Hematopoietic multipotent progenitor cell (in vitro differentiated cells): ENCODE measurements around the gene SNX30. TPM values are rescaled to one million over a fixed set of nuclear protein-coding genes. Genes with fewer than 3 reads are reported as not detected.

Experiments
- DNase-seq, 3 donors: peaks; one replicate each; pipeline ENCODE4 v3.0.0-alpha.2; 2011 to 2015; ENCODE audit warnings: low read depth in 2 of 3, low spot score in 2 of 3
- total RNA-seq: library from RNA; depleted of rRNA; stranded (reverse); fragments of >200 nt; gene quantifications from one replicate; pipeline ENCODE4 v1.2.3, GENCODE V29; 2012

Gene SNX30
- total RNA-seq, 1 donor: 4.6 TPM

DNA sequence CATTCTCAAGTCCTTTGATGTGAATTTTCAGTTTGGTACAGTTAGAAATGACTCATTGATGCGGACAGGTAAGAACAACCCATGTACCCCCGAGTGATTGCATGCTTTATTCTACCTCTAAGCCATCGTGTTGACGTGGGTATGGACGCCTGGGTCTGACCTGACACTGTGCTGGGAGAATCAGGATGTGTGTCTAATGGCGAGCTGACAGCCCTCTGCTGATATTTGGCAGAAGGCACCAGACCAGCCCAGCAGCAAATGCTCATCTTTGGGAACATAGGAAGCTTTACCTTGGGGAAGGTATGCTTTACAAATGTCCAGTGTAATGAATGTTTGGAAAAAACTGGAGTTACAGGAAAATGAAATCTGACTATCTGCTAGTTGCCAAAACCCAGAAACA lies 120.0 kb downstream of the SNX30 start:
- no peak for DNase-seq

DNA sequence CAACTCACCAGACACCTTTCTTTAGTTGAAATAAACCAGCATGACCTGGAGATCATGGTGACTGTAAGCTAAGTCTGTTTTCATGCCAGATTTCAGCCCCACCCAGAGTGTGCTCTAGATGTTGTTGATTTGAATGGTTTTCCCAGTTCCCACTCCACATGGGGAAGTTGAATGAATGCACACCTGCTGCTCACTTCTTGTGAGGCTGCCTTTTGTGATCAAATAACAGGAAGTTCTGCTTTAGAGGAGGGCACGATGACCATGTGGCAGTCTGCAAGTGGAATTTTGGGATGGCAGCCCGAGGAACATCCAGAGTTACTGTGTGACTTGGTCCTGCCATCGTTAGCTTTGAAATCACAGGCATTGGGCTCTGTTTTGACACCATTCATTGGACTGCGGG lies 121.5 kb downstream of the SNX30 start:
- no peak for DNase-seq

DNA sequence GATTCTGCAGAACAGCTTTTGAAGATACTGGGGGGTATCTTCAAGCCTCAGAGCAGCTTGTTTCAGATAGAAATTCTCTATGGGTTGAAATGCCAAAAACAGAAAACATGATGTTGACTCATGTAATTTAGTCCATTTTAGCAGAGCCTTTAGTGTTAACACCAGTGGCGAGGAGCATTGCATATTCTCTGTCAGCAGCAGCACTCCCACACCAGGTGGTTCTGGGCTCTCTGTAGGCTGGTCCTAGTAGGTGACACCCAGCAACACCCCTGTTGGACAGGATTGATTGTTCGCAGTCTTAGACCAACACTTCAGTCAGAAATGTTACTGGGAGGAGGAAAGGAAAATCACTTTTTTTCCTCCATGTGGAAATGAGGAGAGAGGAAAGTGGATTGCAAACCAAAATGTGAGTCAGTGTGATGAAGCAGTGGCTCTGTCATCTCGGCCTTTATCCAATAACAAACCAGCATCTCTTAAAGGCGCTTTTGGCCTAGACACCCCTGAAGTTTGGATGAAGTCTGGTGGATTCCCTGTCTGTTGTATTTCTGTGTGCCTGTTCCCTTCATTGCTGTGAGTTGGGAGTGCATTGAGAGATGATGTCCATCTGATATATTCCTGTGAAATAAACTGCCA lies 123.3 kb downstream of the SNX30 start:
- no peak for DNase-seq

DNA sequence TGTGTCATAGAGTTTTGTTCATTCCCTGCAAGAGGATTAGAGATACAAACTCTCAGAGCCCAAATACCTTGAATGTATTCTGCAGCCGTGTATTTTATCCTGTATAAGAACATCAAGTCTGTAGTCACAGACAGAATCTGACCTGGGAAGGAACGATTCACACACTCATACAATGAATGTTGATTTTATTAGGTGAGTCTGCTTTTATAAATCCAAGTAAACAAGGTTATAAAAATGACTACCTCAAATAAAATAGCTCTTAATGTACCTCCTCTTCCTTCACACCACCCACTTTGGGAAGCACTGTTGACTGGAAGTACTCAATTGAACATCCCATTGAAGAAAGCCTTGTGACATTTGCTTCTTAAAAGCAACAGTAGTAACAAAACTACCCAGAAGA lies 128.2 kb downstream of the SNX30 start:
- no peak for DNase-seq

DNA sequence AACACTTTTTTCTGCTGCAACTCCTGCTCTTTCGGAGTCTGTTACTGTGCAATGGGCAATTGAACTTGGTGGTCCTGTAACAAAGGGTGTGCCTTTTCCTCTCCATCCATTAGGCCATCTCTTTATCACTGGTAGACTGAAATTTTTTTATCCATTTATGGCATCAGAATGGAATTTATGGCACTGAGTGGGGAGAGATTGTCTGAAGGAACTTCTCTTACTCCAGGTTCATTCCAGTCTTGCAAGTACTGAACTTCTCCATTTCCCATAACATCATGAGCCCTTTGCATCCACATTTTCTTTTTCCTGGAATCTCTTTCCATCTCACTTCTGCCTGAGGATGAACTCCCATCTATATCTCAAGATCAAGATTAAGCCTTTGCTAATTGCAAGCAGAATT lies 130.1 kb downstream of the SNX30 start:
- no peak for DNase-seq

DNA sequence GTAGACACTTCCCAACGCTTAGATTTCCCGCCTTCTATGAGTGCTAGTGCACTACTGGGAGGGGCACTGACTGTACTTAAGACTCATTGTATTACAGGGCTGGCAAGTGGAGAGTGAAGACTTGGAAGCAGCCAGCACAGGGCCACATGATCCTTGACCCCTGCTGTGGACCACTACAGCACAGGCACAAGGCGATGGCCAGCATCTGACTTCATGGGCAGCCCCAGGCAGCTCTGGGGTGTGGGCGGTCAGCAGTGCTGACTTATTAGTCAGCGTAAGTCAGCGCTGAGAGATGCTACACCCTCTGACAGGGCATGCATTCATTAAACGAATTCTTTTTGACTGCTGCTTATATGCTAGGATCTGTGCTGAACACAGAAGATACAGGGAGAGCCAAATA lies 130.8 kb downstream of the SNX30 start:
- no peak for DNase-seq

DNA sequence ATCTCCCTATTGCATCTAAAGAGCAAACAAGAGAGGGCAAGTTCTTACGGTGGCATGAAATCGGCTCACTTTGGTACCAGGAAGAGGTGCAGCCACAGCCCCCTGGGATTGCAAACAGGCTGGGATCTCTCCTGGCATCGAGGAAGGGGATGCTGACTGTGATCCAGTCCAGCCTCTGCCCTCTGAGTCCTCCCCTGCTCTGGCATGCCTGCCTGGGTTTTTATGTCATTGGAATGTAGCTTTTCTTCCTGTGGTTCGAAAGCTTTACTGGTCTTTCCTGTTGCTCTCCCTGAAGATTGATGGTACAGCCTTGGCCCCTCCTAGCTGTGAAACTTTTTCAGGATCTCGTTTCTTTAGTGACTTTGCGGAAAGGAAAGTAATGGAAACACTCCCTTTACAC lies 133.5 kb downstream of the SNX30 start:
- DNase-seq: no peak

DNA sequence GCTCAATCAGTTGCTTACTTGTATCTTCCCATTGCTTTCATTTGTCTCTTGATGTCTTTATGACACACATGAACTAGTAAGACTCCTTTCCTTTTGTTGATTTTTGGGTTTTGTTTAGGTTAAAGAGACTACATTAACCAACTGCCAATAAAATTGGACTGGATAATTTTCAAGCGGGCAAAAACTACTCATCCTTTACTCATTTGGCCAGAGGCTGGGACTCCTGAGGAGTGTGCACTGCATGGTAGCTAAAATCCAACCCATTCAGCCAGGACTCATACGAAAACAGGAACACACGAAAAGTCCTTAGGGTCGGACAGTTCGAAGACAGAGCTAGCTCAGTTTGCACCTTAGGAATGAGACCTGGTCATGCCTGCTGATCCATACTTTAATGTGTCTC lies 134.2 kb downstream of the SNX30 start:
- DNase-seq: no peak

DNA sequence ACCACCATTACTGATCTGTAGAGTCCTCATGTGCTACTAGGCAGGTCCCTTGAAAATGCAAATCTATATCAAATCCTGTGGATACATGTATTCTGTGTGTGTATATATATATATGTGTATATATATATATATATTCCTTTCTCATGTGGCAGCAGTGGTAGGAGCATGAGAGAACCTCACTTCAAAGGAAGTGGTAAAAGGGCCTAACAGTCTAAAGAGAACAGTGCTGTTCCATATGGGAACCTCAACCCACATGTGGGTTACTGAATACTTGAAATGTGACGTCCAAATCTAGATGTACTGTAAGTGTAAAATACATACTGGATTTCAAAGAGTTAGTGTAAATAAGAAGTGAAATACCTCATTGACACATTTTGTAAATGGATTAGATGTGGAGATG lies 134.8 kb downstream of the SNX30 start:
- no peak for DNase-seq

DNA sequence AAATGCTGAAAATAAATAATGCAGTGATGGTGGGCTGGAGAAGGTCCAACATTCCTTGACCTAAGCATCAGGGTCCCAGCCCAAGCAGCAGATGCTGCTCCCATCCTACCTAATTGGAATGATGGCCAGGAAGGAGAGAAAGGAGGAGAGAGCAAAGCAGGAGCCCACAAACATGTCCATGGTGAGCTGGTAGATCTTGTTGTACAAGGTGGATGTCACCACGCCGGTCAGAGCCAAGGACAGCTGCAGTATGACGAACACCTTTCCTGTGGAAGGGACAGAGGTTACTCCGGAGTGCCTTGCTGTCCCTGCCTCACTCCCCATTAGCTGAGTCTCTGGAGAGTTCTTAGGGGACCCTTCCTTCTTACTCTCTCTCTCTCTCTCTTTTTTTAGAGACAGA lies 135.8 kb downstream of the SNX30 start:
- DNase-seq: no peak

DNA sequence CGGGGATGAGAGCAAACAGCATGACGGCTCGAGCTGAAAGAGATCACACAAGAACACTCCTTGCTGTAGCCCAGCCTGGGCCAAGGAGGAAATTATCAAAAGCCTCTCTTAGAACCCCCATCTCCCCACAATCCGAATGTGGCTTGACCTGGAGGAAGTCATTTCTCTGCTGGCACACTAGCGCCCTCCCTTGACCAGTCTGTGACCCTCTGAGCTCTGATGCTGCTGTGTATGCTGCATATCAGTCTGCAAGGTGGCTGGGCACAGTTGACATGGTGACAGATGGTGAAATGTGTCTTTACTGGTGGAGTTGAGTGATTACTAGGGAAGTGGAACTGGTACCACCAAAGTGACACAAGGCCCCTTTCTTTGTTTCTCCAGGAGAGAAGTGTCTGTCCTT lies 136.8 kb downstream of the SNX30 start:
- peak in 2 of 3 donors; percentile 26 to 42 for DNase-seq

DNA sequence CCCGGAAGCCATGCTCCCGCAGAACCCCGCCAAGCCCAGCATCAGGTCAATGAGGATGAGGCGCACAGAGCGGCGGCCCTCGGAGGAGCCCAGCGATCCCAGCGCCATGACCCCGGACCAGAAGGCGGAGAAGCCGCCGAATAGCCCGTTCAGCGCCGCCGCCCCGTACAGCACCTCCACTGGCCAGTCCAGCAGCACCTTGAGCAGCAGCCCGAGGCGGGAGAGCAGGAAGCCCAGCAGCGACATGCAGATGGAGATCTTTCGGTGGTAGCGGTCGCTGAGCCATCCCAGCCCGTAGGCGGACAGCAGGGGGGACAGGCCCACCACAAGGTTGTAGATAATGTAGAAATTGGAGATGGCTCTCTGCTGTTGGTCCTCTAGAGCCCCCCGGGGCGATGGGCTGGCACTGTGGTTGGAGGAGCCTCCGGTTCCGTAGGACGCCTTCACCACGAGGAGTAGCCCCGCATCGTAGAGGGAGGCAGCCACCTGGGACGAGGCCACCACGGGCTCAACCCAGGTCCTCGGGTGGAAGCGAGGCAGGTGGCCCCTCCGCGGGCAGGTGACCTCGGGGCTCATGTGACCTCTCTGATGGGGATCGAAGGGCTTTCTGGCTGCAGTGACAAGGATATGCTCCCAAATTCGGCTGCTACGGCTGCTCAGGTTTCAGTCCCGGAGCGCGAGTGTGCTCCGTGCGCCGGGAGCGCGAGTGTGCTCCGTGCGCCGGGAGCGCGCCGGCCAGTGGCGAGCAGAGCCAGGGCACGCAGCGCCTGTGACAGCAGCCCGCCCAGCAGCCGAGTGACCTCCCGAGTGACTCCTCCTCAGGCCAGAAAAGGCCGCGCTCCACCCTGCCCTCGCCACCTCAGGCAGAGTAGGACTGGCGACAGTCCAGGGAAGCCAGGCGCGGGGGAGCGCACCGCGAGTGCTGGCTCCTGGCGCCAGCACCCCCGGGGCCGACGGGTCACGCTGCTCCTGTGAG lies 139.8 kb downstream of the SNX30 start, which contains the start of gene SLC46A2:
Gene SLC46A2 (minus strand): TSS at position 771 of the 976 bp plus-strand sequence. CDS start 195 bp downstream, at position 576.
- DNase-seq: no peak

DNA sequence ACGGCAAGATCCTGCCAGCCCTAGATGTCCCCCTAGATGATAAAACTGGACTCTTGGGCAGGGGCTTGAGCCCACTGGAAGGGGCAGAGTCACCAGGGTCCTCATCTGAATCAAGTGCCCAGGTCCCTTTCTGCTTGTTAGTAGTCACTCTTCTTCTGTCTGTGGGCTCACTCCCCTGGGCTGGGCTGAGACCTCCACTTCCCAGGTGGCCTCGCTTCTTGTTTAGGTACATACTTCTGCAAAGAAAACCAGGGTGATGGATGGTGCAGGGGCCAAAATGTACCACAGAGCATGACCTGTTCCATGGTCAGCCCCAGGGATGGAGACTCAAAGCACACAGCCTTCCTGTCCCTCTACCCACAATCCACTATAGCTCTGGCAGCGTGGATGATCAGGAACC lies 141.0 kb downstream of the SNX30 start:
- no peak for DNase-seq

DNA sequence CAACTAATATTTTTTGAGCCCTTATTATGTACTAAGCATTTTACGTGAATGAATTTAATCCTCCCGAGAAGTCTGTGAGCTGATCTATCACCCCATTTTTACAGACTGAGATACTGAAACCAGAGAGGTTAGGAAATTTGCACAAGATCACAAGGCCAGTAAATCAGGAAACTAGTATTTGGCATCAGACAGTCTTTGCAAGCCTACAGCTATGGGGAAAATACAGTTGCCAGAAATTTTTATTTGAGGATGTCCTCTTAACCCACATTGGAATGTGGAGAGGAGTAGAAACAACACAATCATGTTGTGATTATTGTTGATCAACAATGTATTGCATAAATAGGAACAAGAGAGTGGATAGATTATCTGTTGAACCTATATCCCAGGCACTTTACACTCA lies 142.4 kb downstream of the SNX30 start:
- DNase-seq: no peak

DNA sequence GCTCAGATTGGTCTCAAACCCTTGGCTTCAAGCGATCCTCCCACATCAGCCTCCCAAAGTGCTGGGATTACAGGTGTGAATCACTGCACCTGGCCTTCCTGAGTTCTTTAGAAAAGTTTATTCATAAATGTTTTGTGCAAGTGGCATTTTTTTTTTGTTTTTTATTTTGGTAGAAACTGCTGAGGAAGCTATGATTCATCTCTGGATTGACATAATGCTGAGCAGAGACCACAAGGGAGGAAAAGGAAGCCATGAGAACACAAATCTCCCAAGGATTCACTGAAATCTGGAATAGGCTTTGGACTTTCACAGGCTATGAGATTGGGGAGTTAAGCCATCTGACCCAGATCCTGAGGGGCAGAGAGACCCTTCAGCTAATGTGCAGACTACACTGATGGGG lies 143.5 kb downstream of the SNX30 start:
- no peak for DNase-seq

DNA sequence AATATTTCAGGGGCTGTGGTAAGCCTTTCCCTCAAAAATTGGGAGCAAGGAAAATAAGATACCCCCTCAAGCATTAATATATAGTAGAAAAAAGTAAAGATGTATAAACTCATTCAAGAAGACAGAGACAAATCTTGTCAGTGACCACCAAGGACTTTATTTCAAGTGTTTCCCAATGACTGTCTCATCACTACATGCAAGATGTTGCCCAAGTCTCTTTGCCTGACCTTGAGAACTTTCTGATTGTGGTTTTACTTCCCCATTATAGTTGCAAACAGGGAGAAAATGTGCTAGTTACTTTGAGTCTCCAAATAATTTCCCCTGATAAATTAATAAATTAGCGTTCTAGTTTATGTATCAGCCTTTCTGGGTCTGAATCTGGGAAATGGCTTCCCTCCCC lies 144.1 kb downstream of the SNX30 start:
- DNase-seq: no peak

DNA sequence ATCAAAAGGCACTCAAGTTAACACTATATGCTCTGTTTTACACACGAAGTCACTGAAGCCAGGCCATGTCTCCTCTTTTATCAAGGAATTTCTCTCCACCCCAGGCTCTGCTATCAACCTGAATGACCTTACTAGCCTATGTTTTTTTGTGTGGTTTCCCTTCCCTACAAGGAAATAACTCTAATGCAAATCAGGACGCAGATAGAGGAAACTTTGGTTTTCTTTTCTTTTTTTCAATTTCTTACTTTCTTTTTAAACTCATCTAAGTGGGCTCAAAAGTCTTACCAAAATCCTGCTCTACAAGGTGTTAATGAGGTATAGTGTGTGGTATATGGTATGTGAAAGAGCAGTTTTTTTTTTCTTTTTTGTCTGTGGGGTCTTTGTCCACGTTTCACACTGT lies 145.6 kb downstream of the SNX30 start:
- DNase-seq: no peak

DNA sequence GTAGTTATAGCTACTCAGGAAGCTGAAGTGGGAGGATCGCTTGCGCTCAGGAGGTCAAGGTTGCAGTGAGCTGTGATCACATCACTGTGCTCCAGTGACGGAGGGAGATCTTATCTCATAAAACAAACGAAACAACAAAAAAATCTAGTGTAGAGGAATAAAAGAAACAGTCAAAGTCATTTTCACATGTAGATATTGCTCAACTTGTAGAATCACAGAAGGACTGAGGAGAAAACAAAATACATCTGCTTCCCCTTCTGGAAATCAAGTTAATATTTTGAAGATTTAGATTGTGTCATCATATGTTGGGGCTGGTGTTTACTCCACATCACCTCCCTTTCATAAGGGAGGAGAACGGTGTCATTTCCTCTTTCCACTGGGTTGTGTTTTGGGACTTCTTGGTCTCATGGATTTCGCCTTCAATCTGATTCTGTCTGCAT lies 148.3 kb downstream of the SNX30 start:
- DNase-seq: no peak

DNA sequence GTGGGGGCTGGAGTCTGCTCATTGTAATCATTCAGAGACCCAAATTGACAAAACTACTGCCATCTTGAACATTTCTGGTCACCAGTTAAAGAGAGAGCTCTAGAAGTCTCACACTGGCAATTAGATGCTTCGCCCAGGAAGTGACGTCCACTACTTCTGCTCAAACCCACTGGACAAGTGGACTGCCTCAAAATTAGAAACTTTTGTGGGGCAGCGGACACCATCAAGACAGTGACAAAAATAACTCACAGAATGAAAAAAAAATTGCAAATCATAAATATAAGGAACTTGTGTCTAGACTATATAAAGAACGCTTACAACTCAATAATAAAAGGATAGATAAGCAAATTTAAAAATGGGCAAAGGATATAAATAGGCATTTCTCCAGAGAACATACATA lies 149.9 kb downstream of the SNX30 start:
- no peak for DNase-seq

DNA sequence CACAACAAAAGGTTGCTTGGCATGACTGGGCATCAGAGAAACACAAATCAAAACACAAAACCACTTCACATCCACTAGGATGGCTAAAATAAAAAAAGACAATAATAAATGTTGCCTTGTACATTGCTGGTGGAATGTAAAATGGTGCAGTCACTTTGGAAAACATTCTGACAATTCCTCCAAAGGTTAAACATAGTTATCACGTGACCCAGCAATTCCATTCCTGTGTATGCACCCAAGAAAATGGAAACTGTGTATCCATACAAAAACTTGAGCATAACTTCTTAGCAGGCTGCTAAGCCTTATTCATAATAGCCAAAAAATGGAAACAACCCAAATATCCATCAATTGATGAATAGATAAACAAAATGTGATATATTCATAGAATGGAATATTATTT lies 150.3 kb downstream of the SNX30 start:
- no peak for DNase-seq

DNA sequence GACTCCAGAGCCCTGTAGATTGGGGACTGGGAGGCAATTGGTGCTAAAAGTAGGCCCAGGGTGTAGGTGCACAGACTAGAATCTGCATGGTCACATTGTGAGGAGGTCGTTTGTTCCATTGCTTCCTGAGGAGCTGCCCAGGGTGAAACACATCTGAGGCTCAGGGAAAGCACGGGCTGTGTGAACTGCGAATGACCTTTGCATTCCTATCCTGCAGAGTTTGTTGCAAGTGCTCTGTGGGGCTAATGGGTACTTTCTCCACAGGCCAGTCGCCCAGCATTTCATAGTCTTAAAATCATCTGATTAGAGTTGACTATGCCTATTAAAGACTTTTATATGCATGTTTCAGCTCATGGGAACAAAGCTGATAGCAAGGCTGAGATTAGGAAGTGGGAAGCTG lies 154.5 kb downstream of the SNX30 start:
- DNase-seq: no peak

DNA sequence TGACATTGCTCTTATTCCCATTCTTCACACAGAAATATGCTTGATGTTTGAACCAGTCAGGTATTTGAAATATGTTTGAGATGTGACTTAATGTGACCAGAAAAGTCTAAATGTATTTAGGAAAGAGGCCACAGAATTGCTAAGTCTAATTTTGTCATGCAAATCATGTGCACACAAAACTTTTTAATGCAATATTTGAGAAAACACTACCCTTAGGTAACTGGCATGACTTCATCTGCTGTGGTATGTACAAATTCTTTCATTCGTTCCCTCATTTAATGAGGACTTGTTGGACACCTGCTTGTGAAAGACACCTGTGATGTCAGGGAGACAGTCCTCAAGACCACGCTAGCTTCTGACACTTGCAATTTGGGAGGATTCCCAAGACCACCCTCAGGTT lies 161.2 kb downstream of the SNX30 start:
- no peak for DNase-seq
